HepG2 (cell line): ENCODE measurements around the gene ARHGAP19. TPM values are rescaled to one million over a fixed set of nuclear protein-coding genes. Genes with fewer than 3 reads are reported as not detected.

ENCODE experiments used
- DZIP1 ChIP-seq: sonication (generic); formaldehyde crosslinking; IDR thresholded peaks from 2 replicates; pipeline ENCODE4 v1.5.0; 2020; ENCODE audit warnings: mild to moderate bottlenecking, missing genetic modification reagents
- GATAD1 ChIP-seq: IDR thresholded peaks from 2 replicates; pipeline ENCODE4 v1.6.1; 2016; ENCODE audit warnings: missing genetic modification reagents, missing compliant biosample characterization
- GLI4 ChIP-seq: sonication (generic); formaldehyde crosslinking; IDR thresholded peaks from 2 replicates; pipeline ENCODE4 v1.5.1; 2020; ENCODE audit warnings: missing genetic modification reagents, mild to moderate bottlenecking, moderate library complexity, borderline replicate concordance
- HNRNPH1 ChIP-seq: fragments of 200-400 bp; formaldehyde crosslinking; optimal IDR thresholded peaks from 2 replicates; pipeline ENCODE3; 2017; ENCODE audit warnings: mild to moderate bottlenecking, low read depth, low read length
- MAF1 ChIP-seq: sonication (generic); formaldehyde crosslinking; IDR thresholded peaks from 2 replicates; pipeline ENCODE4 v1.5.0; 2020; ENCODE audit warnings: missing genetic modification reagents, borderline replicate concordance
- NFATC3 ChIP-seq: sonication (generic); formaldehyde crosslinking; IDR thresholded peaks from 2 replicates; pipeline ENCODE4 v1.5.1; 2020; ENCODE audit warnings: mild to moderate bottlenecking, missing genetic modification reagents
- NR1H2 ChIP-seq: sonication (generic); formaldehyde crosslinking; IDR thresholded peaks from 2 replicates; pipeline ENCODE4 v1.8.1; 2022; ENCODE audit warnings: low read depth, missing genetic modification reagents, borderline replicate concordance
- PRMT3 ChIP-seq: sonication (generic); formaldehyde crosslinking; IDR thresholded peaks from 2 replicates; pipeline ENCODE4 v1.8.1; 2022; ENCODE audit warnings: low read depth, mild to moderate bottlenecking, moderate library complexity, missing genetic modification reagents, borderline replicate concordance
- ZBTB34 ChIP-seq: sonication (generic); formaldehyde crosslinking; IDR thresholded peaks from 2 replicates; pipeline ENCODE4 v1.8.0; 2022; ENCODE audit warnings: mild to moderate bottlenecking, missing genetic modification reagents
- ZEB1 ChIP-seq: IDR thresholded peaks from 2 replicates; pipeline ENCODE4 v1.6.1; 2012; ENCODE audit warnings: mild to moderate bottlenecking, low read depth, inconsistent platforms; ENCODE audit not compliant: insufficient replicate concordance
- ZNF280B ChIP-seq: sonication (generic); formaldehyde crosslinking; IDR thresholded peaks from 2 replicates; pipeline ENCODE4 v1.5.0; 2020; ENCODE audit warnings: missing genetic modification reagents, mild to moderate bottlenecking, borderline replicate concordance
- ZNF691 ChIP-seq: sonication (generic); formaldehyde crosslinking; IDR thresholded peaks from 2 replicates; pipeline ENCODE4 v1.4.0; 2020; ENCODE audit warnings: missing genetic modification reagents, low read depth, mild to moderate bottlenecking, borderline replicate concordance
- polyA plus RNA-seq, 8 experiments: library from polyadenylated mRNA; depleted of rRNA in 3 of 8; stranded (reverse) in 7 of 8; unstranded in 1 of 8; fragments of >200 nt; fragmentation: Illumina TruSeq in 4 of 8; extraction: Trizol in 4 of 8; gene quantifications; 2 replicates each; pipeline versions ENCODE4 v1.2.1 to v1.2.3, GENCODE V29; 2011 to 2016; ENCODE audit warnings: low read depth in 4 of 8, missing spikeins in 1 of 8, mixed read lengths in 1 of 8; ENCODE audit not compliant: insufficient read depth in 1 of 8
- total RNA-seq, 5 experiments: library from RNA; depleted of rRNA; stranded (reverse); fragments of >200 nt; fragmentation: Illumina TruSeq; extraction: Trizol; gene quantifications; 2 replicates each; pipeline ENCODE4 v1.2.3, GENCODE V29; 2016; ENCODE audit warnings: low read depth in 1 of 5
- TF ChIP-seq, protein P1 (sequence below): IDR thresholded peaks from 2 replicates; pipeline ENCODE4 v1.4.0; 2020; ENCODE audit warnings: mild to moderate bottlenecking, missing genetic modification reagents

ARHGAP19 gene
- total and polyA plus RNA-seq, 2 of the 13 experiments (the other 11 are each of a cell fraction or from before 2014, with no cell fraction given), result 7.6 to 10.0 TPM

- TF ChIP-seq ZNF280B, result peak; percentile 62; the same call in 1 of the 2 replicates
- peak; percentile 75; the same call in 1 of the 2 replicates for TF ChIP-seq DZIP1
- TF ChIP-seq GATAD1, result no peak; the same call in 1 of the 2 replicates
- TF ChIP-seq NFATC3 (CRISPR knock-in tag), result 0 out of 2 replicates have a peak, but pooled peaks have one; percentile 37
- TF ChIP-seq GLI4, result 0 out of 2 replicates have a peak, but pooled peaks have one; percentile 36
- 0 out of 2 replicates have a peak, but pooled peaks have one; percentile 49 for TF ChIP-seq NR1H2 (CRISPR knock-in tag)
- TF ChIP-seq HNRNPH1, result no peak
- no peak for TF ChIP-seq ZBTB34
- TF ChIP-seq, protein P1, sequence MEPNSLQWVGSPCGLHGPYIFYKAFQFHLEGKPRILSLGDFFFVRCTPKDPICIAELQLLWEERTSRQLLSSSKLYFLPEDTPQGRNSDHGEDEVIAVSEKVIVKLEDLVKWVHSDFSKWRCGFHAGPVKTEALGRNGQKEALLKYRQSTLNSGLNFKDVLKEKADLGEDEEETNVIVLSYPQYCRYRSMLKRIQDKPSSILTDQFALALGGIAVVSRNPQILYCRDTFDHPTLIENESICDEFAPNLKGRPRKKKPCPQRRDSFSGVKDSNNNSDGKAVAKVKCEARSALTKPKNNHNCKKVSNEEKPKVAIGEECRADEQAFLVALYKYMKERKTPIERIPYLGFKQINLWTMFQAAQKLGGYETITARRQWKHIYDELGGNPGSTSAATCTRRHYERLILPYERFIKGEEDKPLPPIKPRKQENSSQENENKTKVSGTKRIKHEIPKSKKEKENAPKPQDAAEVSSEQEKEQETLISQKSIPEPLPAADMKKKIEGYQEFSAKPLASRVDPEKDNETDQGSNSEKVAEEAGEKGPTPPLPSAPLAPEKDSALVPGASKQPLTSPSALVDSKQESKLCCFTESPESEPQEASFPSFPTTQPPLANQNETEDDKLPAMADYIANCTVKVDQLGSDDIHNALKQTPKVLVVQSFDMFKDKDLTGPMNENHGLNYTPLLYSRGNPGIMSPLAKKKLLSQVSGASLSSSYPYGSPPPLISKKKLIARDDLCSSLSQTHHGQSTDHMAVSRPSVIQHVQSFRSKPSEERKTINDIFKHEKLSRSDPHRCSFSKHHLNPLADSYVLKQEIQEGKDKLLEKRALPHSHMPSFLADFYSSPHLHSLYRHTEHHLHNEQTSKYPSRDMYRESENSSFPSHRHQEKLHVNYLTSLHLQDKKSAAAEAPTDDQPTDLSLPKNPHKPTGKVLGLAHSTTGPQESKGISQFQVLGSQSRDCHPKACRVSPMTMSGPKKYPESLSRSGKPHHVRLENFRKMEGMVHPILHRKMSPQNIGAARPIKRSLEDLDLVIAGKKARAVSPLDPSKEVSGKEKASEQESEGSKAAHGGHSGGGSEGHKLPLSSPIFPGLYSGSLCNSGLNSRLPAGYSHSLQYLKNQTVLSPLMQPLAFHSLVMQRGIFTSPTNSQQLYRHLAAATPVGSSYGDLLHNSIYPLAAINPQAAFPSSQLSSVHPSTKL (CRISPR knock-in tag), result 0 out of 2 replicates have a peak, but pooled peaks have one; percentile 10
- no peak for TF ChIP-seq MAF1 (CRISPR knock-in tag)
- TF ChIP-seq PRMT3, result no peak
- no peak for TF ChIP-seq ZEB1
- no peak for TF ChIP-seq ZNF691 (CRISPR knock-in tag)
Observed at GRCh38 chr10:97333601-97334369, 41.3 kb upstream of the ARHGAP19 start (continued).
